Kidney tubule cell (primary cell): ENCODE data around the gene MANEA.
A peak's percentile ranks its signal among the peaks of the same experiment; 100 is the strongest.
"Not testable (repeated sequence)": the region's sequence is repeated elsewhere in the genome, so short reads cannot be mapped to it uniquely, and the experiment has no call there.

Experiments used
- DNase-seq: peaks from one replicate; pipeline ENCODE4 v3.0.0-alpha.2; 2018; ENCODE audit warnings: low spot score

Gene MANEA, protein sequence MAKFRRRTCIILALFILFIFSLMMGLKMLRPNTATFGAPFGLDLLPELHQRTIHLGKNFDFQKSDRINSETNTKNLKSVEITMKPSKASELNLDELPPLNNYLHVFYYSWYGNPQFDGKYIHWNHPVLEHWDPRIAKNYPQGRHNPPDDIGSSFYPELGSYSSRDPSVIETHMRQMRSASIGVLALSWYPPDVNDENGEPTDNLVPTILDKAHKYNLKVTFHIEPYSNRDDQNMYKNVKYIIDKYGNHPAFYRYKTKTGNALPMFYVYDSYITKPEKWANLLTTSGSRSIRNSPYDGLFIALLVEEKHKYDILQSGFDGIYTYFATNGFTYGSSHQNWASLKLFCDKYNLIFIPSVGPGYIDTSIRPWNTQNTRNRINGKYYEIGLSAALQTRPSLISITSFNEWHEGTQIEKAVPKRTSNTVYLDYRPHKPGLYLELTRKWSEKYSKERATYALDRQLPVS

GRCh38 chr6:95577304-95578105 is at the start of gene MANEA:
Gene MANEA (plus strand): TSS chr6:95577535. CDS start chr6:95586440, 8,905 bp downstream.
- DNase-seq, result peak; percentile 86

DNA sequence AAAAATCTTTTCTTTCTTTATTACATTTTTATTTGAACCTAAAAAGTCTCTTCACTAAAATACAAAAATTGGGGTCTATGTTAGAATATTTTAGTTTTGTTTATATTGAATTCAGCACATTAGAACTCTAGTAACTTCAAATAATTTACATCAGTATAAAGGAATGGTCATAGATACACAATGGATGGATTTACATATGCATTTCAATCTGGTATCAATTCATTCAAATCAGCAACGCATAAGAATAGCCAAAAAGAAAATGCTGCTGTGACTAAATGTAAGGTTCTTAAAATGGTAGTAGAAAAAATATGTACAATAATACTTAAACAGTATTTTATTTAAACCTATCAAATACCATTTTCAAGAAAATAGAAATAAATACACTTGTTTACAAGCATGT is 47.6 kb upstream of the MANEA start:
- no peak for DNase-seq

- no peak for DNase-seq
These were observed 47.0 kb upstream of the MANEA start for GRCh38 chr6:95530176-95530819.

GRCh38 chr6:95543798-95544197 is 33.5 kb upstream of the MANEA start:
- no peak for DNase-seq

DNA sequence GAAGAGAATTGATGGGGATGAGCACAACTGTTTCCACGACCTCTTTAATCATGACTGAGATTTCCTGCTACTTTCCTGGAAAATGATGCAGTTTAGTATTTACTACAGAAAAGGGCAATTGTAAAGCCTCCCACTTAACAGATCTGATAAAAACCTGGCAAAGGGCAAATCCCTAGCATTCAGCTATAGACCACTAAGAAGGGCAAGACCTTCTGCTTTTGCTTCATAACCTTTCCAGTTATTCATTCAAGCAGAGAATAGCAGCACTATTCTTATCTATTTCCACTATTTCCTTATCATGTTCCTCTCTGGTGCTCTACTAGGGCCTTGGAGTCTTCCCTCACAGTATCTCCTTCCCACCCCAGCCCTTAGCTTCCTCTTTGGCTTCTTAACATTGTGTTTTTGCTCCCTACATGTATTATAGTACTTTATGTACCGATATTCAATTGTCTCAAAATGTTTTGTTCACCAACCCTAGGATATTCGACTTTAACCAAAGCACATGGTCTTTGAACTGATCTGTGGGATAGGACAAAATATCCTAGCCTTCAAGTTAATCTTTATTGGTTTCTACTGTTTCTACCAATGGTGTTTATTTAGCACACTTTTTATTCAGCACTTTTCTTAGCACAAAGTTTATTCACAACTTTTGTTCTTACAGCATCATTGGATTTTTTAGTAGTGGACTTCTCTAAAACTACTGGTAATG is 32.7 kb upstream of the MANEA start:
- no peak for DNase-seq

GRCh38 chr6:95545226-95545625 is 32.1 kb upstream of the MANEA start:
- DNase-seq, result no peak

GRCh38 chr6:95545686-95546085 is 31.6 kb upstream of the MANEA start:
- DNase-seq, result no peak

DNA sequence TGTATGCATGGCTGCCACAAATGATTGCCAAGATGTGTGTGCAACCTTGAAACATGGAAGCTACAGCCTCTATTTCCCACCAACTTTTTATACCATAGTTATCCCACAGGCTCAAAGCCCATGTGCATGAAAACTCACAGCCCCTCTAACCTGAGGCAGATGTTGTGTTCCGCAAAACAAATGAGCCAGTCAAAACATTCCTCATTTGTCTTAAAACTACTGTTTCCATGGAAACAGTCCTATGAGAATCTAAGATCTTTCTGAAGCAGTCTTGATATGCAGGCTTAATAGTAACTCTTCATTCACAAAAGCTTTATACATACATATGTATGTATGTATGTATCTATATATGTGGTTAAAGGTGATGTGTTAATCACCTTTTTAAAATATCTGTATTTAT is 31.2 kb upstream of the MANEA start:
- no peak for DNase-seq

- no peak for DNase-seq
These were observed 30.3 kb upstream of the MANEA start for GRCh38 chr6:95547043-95547442.

GRCh38 chr6:95548188-95548786 is 29.0 kb upstream of the MANEA start:
- no peak for DNase-seq

DNA sequence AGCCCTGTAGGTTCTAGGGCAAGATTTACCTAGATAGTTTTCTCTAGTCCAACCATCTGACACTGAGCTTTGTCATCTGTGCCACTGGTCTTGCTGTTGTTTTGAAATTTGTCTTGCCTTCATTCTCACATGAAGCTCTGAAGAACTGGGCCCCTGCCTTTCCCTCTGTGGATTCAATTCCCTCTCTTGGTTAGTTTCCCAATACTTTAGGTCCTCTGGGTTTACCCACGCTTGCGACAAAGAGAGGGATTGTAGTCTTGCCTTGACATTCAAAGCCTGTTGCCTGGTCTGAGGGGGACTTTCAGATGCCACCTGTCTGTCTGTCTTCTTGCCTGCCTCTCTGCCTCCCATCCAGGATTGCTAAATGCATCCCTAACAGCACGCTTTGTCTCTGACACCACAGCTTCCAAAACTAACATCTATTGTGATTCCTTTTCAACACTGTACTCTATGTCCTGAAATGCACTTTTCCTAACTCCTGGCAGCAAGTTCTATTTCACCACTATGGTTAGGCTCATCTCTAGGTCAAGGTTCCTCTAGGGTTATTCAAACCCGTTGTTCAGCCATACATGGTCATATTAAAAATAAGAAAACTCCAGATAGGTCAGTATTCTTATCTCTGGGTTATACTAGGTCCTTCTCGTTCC is 25.5 kb upstream of the MANEA start:
- DNase-seq, result no peak

- no peak for DNase-seq
These were observed 23.5 kb upstream of the MANEA start for GRCh38 chr6:95553880-95554279.

- DNase-seq, result not testable (repeated sequence)
These were observed 16.4 kb upstream of the MANEA start for GRCh38 chr6:95560956-95561355.

GRCh38 chr6:95569560-95569959 is 7.8 kb upstream of the MANEA start:
- DNase-seq, result peak; percentile 4

- DNase-seq, result no peak
These were observed 5.2 kb upstream of the MANEA start for GRCh38 chr6:95572098-95572497.

DNA sequence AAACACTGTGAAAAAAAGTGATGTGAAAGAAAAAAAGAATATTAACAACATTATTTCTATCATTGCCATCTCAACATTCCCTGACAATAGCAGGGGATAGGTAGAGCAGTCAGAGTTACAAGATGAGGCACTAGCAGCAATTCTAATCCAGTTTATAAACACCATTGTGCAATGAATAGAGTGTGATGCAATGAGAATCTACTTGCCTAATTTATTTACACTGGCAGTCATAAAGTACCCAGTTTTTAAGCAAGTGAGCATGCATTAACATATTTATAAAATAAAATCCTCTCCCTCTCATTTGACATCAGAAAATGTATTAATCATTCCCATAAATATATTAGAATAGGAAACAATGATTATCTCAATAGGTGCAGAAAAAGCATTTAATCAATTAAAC is 2.5 kb upstream of the MANEA start:
- no peak for DNase-seq

GRCh38 chr6:95576218-95576997 is 927 bp upstream of the MANEA start:
- DNase-seq, result peak; percentile 40

GRCh38 chr6:95576998-95577303 is 384 bp upstream of the MANEA start:
- DNase-seq, result no peak

- DNase-seq, result no peak
These were observed 723 bp downstream of the MANEA start for GRCh38 chr6:95578106-95578410.

DNA sequence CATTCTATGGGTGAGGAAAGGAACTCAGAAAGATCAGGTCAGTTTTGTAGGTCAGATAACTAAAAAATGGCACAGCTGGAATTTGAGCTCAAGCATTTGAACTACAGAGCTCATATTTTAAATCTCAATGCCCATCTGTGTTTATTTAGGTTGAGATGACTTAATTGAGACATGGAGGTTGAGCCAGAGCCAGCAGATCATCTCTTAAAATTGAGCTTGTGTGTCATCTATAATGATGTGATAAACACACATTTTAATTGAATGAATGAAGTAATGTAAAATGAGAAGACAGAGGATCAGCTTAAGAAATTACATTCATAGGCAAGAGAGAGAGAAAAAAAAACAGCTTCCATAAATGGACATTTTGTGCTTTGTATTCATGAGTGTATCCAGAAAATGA is 3.7 kb downstream of the MANEA start:
- no peak for DNase-seq

DNA sequence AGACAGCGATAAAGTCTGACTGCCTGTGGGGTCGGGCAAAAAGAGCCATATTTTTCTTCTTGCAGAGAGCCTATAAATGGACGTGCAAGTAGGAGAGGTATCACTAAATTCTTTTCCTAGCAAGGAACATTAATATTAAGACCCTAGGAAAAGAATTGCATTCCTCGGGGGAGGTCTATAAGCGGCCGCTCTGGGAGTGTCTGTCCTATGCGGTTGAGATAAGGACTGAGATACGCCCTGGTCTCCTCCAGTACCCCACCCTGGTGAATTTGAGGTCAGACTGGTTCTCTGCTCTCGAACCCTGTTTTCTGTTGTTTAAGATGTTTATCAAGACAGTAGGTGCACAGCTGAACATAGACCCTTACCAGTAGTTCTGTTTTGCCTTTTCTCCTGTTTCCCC is 6.9 kb downstream of the MANEA start:
- DNase-seq, result not testable (repeated sequence)
